Left lobe of liver (tissue), 2 donors: ENCODE data around the gene EPHX1. TPM values are rescaled to one million over a fixed set of nuclear protein-coding genes. Genes with fewer than 3 reads are reported as not detected.

Source experiments
- ATAC-seq: fragments of 200-7000 bp; cut with Tn5 transposase; one replicate; pipeline ENCODE4 v1.9.1; 2020; ENCODE audit warnings: mild to moderate bottlenecking, moderate library complexity
- DNase-seq: peaks from one replicate; pipeline ENCODE4 v3.0.0-alpha.2; 2020; ENCODE audit warnings: low spot score
- total RNA-seq: library from RNA; stranded (reverse); gene quantifications from one replicate; pipeline ENCODE4 v1.2.1, GENCODE V29; 2021
- donor health status: DM: no; HTN: no; CAD: no; lungs with moderate emphysema.
- donor health status: DM: no; HTN: yes; CAD: no.

EPHX1 gene
- total RNA-seq, 1 donor from 2014 or later = 1,368 TPM

GRCh38 chr1:225891229-225891972 is 81.5 kb downstream of the EPHX1 start:
- DNase-seq = peak; percentile 70

DNA sequence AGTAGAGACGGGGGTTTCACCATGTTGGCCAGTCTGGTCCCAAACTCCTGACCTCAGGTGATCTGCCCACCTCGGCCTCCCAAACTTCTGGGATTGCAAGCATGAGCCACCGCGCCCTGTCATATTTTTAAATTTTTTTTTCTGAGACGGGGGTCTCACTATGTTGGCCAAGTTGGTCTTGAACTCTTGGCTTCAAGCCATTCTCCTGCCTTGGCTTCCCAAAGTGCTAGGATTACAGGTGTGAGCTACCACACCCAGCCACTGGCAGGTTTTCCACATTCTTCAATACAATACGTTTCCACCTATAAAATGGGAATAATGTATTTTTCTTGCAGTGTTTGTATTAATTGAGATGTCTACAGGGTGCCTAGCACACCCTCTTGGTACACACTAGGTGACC is 82.4 kb downstream of the EPHX1 start:
- ATAC-seq = no peak

More at GRCh38 chr1:225891229-225891972, 81.5 kb downstream of the EPHX1 start:
- peak; percentile 32 for ATAC-seq

More for the DNA sequence above, 82.4 kb downstream of the EPHX1 start:
- DNase-seq = no peak

Other genes starting within 250 kb of the EPHX1 start
- 21.3 TPM for gene ENAH, start 157.0 kb upstream of the EPHX1 start, total RNA-seq
- 136 TPM for gene SRP9, start 32.3 kb upstream of the EPHX1 start, total RNA-seq
- gene TMEM63A, start 72.3 kb downstream of the EPHX1 start, total RNA-seq = 69.1 TPM
- gene LEFTY1, start 79.0 kb downstream of the EPHX1 start, total RNA-seq = 1.3 TPM
- 26.9 TPM for gene PYCR2, start 114.1 kb downstream of the EPHX1 start, total RNA-seq
- gene LEFTY2, start 131.1 kb downstream of the EPHX1 start, total RNA-seq = not detected
- gene SDE2, start 189.2 kb downstream of the EPHX1 start, total RNA-seq = 8.0 TPM